HG02623 (cell line): ENCODE measurements around the gene DDX47.
A peak's percentile ranks its signal among the peaks of the same experiment; 100 is the strongest.
"Not testable (repeated sequence)": the region's sequence is repeated elsewhere in the genome, so short reads cannot be mapped to it uniquely, and the experiment has no call there.

Experiments
- ATAC-seq: cut with Tn5 transposase; IDR thresholded peaks from one replicate; pipeline ENCODE4 v1.9.1; 2021; ENCODE audit warnings: moderate library complexity; ENCODE audit not compliant: unreplicated experiment

DDX47 gene

DNA sequence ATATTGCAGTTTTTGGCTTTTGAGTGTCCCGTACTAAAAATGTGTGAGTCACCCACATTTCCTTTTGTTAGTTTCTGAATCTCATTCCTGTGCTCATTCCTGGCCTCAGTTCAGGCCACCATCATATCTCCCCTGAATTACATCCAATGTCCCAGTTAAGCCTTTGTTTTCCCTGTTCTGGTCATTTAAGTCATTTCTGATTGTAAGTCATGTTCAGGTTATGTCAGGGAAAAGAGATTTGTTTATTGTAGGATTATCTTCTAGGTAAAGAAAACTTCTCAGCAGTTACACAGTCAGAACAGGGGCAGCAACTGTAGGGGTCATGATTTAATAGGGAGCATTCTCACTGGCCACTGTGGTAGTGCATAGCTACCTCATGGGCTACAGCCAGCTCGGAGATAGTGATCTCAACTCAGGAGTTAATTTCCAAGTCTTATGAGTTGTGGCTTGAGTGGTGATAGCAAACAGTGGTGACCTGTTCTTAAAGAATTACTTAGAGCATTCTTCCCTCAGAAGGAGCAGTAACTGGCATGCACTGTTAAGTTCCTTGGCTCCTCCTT is 6.7 kb downstream of the DDX47 start:
- ATAC-seq: no peak

DNA sequence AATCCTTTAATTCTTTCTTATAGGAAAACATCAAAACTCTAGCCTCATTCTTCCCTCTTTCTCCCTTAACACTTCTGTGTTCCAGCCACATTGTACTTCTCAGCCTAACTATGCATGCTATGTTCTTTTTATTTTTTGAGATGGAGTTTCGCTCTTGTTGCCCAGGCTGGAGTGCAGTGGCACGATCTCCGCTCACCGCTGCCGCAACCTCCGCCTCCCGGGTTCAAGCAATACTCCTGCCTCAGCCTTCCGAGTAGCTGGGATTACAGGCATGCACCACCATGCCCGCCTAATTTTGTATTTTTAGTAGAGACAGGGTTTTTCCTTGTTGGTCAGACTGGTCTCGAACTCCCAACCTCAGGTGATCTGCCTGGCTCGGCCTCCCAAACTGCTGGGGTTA is 7.2 kb downstream of the DDX47 start:
- ATAC-seq: not testable (repeated sequence)

DNA sequence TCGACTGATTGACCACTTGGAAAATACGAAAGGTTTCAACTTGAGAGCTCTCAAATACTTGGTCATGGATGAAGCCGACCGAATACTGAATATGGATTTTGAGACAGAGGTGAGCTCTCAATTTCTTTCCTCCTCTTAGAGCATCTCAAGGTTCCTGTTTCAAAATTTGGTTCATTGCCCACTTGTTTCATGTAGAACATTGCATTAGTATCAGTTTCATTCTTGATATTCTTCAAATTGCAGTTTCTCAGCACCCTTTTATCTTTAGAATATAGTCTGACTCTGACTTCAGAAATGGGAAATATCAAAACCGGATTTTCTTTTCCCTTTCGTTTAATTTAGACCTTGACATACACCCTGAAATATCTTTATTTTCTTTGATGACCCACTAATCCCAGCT is 8.8 kb downstream of the DDX47 start:
- peak; percentile 57 for ATAC-seq

DNA sequence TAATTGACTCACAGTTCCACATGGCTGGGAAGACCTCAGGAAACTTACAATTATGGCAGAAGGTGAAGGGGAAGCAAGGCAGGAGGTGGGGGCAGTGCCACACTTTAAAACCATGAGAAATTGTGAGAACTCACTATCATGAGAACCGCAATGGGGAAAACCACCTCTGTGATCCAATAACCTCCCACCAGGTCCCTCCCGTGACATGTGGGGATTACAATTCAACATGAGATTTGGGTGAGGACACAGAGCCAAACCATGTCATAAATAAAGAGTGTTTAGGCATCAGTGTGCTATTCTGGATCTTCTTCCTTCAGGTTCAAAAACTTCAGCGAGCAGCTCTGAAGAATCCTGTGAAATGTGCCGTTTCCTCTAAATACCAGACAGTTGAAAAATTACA is 9.7 kb downstream of the DDX47 start:
- no peak for ATAC-seq

DNA sequence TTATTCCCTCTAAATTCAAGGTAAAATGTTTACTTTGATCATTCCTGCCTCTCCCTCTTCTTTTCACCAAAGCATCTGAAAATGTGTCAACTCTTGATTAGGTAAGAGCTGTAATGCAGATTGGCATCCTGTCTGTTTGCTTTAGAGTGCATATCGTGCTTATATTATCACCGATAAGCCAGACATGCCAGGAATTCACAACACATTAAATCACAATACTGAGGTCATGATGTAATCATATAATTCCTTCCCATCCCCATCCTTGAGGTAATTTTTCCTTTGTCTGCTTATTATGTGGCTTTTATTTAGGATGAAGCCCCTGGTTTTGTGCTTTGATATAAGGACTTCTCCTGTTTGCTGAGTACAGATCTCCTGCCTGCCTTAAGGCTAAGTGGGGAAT is 10.2 kb downstream of the DDX47 start:
- no peak for ATAC-seq

DNA sequence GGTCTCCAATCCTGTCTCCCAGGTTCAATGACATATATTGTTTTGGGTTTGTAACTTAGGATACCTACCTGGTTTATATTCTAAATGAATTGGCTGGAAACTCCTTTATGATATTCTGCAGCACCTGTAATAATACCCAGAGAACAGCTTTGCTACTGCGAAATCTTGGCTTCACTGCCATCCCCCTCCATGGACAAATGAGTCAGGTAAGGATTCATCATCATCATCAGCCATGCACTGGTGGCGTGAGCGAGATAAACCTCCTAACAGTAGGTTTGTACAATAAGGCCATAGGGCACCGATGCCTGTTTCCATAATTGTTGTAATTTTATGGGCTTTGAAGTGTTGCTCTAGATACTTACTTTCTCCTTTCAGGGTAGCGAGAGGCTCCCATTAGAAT is 10.7 kb downstream of the DDX47 start:
- ATAC-seq: no peak

DNA sequence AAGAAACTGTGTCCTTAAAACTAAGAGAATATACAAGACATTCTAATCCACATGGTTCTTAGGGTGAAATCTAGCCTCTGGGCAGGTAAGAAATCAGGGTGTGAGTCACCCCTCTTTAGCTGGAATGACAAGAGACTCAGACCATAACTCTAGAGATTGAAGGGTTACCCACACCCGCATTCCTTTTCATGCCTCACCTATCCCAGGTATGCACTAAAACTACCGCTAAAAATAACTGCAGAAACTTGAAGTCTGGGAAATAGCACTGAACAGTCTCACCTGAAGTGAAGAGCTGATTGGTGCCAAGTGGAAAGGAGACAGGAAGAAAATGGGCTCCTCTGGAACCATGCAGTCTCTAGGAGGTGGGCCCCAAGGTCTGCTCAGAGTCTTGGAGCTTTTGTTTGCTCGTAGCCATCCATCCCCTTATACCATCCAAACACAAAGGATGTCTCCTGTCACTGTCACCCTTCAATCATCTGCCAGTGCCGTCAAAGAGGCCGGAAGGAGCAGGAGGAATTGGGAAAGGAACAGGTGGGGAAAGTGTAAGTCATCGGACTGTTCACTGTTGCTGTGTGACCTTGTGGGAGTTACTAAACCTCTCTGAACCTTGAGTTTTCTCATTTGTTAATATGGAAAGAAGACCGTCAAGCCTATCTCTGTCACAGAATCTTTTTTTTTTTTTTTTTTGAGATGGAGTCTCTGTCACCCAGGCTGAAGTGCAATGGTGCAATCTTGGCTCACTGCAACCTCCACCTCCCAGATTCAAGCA is 22.4 kb downstream of the DDX47 start:
- no peak for ATAC-seq

DNA sequence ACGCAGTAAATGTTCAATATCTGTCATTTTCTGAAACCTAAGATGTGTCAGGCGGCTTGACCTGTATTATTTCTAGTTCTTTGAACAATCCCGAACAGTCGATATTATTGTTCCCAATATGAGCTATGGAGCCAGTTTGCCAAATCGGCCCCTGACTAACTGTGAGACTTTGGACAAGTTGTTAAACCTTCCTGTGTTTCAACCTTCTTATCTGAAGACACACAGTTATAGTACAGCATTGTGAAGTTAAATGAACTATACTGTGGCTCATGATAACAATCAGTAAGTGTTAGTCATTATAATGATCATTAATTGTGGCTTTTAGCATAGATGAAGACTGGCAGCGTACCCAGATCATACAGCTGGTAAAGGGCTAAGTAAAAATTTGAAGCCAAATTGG is 23.4 kb downstream of the DDX47 start:
- ATAC-seq: no peak

DNA sequence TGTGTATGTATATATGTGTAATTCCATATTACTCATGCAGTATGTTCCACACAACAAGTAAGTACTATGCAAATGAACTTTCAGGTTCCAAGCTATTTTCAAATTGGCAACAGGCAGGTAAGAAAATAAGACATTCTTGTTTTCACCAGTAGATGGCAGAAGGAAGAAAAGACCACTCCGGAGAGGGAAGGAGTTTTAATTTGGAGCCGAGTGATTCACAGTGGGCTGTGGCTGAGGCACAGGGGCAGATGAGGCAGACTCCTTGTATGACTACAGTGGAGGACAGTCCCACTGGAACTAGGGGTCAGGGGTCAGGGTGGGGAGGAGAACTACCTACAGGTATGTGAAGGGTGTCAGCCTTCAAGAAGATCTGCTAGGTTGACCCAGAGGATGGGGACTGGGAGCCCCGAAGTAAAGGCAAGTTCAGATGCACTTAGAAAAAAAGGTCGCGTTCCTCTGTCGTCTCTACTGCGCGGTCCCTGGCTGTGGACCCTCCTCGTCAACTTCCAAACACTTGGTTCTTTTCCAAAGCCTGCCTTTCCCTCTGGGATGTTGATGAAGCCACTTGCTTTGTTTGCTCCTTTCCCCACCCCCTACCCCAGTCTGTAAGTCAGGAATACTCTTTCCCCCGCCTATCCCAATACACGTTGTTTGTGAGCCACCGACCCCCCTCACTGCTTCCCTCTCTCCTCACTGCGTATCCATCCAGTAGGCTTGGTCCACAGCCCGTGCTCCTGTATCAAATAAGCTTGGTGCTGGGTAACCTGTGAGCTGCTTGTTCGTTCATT is 24.1 kb downstream of the DDX47 start:
- peak; percentile 47 for ATAC-seq

DNA sequence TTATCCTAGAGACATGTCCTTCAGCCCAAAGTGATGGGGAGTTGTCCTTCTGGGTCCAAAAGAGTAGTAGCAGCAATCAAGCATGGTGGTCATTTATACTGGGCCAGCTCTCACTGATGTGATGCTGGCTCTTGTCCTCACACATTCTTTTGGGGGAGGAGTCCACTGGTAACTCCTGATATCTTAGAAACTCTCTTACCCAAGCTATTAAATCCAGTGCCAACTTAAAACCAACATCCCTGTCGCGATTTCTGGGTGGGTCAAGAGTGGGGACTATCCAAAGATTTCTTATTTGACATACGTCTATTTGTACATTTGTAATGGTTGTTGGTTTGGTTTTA is 24.6 kb downstream of the DDX47 start:
- ATAC-seq: no peak

DNA sequence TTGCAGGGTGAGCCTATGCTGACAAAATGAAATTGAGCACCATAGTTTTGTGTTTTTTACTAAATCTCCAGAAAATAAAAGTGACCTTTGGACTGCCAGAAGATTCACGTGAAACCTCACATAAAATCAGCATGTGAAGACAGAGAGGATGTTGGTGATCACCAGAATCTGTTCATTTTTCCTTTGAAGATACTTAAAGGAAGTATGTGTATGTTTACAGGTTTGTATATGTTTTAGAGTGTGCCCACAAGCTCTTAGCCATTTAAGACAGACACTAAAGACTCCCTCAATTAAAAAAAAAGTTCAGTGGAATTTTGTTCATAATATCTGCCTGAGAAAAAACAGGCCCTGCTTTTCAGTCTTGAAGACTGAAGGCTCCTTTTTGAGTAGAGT is 25.9 kb downstream of the DDX47 start:
- ATAC-seq: no peak

DNA sequence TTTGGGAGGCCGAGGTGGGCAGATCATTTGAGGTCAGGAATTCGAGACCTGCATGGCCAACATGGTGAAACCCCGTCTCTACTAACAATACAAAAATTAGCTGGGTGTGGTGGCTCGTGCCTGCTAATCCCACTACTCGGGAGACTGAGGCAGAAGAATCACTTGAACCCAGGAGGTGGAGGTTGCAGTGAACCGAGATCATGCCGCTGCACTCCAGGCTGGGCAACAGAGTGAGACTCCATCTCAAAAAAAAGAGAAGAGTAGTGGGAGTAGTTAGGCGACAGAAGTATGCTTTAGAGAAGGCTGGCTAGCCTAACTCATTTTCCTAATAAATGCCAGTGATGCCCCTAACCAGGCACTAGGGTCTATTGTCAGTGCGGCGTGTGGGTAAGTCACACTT is 26.3 kb downstream of the DDX47 start:
- not testable (repeated sequence) for ATAC-seq

DNA sequence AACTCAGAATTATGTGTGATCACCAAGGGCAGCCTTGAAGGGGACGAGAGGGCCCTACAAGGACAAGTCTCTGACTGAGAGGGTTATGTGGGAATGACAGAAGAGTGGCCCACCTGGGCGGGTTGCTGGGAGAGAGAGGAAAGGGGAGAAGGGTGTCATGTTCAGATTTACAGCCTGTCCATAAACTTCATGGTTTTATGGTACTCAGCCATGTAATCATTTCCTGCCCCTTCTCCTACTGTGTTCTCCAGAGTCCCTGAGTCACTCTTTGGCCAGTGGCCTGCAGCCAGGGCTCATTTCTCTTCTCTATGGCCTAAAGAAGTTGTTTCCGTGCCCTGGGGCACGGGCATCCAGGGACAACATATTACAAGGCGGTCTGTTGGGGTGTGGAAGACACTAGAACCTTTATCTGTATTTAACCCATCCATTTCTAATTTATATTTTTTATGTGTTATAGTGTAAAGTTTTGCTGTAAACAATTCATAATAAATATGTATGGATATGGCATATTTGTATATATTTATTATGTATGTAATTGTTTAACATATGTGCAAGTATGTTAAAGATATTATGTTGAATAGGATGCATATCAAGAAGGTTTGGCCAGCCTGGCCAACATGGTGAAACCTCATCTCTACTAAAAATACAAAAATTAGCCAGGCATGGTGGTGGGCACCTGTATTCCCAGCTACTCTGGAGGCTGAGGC is 26.9 kb downstream of the DDX47 start:
- no peak for ATAC-seq

DNA sequence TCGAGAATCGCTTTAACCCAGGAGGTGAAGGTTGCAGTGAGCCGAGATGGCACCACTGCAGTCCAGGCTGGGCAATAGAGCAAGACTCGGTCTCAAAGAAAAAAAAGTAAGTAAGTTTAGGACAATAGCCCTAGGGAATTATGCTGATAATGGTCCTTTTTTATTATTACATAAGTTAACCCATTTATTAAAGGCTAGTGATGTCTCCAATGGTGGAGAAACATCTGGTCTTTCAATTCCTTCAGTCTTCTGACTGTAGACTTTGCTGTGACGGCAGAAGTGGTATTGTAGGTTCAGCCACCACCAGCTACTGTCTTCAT is 27.4 kb downstream of the DDX47 start:
- ATAC-seq: no peak

DNA sequence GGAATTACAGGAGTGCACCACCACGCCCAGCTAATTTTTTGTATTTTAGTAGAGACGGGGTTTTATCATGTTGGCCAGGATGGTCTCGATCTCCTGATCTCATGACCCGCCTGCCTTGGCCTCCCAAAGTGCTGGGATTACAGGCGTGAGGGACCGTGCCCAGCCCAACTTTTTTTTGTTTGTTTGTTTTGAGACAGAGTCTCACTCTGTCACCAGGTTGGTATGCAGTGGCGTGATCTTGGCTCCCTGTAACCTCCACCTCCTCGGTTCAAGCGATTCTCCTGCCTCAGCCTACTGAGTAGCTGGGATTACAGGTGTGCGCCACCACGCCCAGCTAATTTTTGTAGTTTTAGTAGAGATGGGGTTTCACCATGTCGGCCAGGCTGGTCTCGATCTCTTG is 28.3 kb downstream of the DDX47 start:
- ATAC-seq: not testable (repeated sequence)

DNA sequence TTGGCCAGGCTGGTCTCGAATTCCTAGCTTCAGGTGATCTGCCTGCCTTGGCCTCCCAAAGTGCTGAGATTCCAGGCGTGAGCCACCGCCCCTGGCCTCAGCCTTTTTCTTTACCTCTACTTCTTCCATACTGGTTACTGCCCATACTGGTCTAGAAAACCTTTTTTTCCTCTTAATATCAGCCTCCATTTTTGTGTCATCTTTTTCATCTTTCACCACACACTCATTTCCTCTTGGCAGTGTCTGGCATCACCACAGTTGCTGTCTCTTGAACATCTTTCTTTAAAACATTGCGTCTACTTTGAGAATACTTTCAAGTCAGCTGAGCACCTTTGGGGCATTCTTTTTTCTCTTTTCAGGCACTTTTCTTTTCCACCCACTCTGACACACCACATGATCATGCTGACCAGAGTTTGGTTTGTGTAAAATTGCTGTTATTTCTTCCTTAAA is 32.7 kb downstream of the DDX47 start:
- no peak for ATAC-seq

DNA sequence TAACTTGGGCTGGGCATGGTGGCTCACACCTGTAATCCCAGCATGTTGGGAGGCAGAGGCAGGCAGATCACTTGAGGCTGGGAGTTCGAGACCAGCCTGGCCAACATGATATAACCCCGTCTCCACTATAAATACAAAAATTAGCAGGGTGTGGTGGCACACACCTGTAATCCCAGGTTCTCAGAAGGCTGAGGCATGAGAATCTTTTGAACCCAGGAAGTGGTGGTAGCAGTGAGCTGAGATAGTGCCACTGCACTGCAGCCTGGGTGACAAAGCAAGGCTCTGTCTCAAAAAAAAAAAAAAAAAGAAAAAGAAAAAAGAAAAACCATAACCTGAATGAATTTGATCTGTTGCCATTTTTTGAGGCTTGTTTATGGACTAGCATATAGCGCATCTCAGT is 33.6 kb downstream of the DDX47 start:
- not testable (repeated sequence) for ATAC-seq

DNA sequence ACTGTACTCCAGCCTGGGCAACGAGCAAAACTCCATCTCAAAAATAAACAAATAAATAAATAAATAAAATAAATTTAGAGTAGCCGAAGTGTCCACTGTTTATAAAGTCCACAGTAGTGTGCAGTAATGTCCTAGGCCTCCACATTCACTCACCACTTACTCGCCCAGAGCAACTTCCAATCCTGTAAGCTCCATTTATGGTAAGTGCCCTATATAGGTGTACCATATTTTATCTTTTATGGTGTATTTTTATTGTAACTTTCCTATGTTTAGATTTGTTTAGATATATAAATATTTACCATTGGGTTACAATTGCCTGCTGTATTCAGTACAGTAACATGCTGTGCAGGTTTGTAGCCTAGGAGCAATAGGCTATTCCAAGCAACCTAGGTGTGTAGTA is 40.3 kb downstream of the DDX47 start:
- no peak for ATAC-seq

DNA sequence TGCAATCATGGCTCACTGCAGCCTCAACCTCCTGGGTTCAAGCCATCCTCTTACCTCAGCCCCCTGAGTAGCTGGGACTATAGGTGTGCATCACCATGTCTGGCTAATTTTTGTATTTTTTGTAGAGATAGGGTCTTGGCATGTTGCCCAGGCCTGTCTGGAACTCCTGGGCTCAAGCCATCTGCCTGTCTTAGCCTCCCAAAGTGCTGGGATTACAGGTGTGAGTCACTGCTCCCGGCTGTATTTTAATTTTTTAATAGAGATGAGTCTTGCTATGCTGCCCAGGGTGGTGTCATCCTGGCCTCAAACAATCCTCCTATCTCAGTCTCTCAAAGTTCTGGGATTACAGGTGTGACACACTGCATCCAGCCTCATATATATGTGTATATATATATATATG is 46.5 kb downstream of the DDX47 start:
- no peak for ATAC-seq

DNA sequence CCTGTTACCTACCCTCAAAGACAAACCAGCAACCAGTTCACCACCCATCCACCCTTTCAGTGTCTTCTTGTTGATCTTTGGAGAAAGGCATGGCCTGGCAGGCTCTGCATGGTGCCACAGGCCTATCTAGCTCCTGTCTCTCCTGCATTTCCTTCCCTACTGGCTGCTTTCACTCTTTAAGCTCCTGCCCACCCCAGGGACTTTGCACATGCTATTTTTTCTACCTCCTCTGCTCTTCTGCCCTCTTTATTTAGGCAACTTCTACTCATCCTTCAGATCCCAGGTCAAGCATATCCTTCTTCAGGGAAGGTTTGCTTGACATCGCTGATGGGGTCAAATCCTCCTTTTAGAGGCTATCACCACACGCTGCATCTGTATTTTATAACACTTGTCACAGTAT is 51.1 kb downstream of the DDX47 start:
- no peak for ATAC-seq

DNA sequence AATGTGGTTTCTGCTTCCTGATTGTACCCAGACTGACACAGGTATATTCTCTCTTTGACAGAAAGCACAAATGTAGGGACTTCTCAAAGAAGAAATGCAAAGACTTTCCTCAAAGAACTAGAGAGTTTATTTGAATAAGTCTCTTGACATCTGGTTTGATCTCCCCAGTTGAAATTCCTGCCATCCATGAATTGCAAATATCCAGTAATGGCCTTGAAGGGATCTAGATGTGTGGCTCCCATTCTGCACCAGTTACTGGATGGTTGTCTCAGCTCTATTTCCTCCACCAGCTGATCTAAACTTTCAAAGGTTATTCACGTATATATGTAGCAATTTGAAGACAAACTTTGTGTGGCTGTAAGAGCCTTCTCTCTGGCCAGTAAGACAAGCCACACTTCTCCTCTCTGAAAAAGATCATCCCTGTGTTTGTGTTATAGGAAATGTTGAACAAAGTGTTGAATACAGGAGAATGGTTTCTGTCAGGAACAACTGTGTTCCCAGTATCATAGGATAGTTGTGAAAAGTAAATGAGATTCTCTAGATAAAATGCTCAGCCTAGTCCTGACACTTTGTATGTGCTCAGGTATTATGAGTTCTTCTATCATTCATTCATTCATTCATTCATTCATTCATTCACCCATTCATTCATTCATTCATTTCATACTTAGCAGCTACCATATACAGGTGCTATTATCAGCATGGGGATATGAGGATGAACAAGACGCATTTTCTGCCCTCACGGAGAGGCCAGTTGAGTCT is 55.5 kb downstream of the DDX47 start:
- no peak for ATAC-seq
